OCI-LY1 (cell line): ENCODE measurements around the gene CHRDL1.

Experiments
- H2AFZ ChIP-seq: fragments of 200-600 bp; sonication (generic), shearing (Covaris generic); 2 replicates; pipeline ENCODE4 v1.6.0; 2014; ENCODE audit warnings: antibody characterized with exemption, mild to moderate bottlenecking, low read length
- H3F3A ChIP-seq: fragments of 200-600 bp; sonication (generic), shearing (Covaris generic); 2 replicates; pipeline ENCODE4 v1.6.0; 2014; ENCODE audit warnings: mild to moderate bottlenecking, antibody characterized with exemption, low read length, moderate library complexity; ENCODE audit not compliant: insufficient read depth
- H3K27ac ChIP-seq: fragments of 200-600 bp; sonication (generic); 2 replicates; pipeline ENCODE4 v1.5.1; 2014; ENCODE audit warnings: low read length, mixed run types, mild to moderate bottlenecking, low read depth; ENCODE audit not compliant: poor library complexity, severe bottlenecking
- H3K27me3 ChIP-seq: fragments of 200-600 bp; sonication (generic); 2 replicates; pipeline ENCODE4 v1.6.0; 2014; ENCODE audit warnings: antibody characterized with exemption, mild to moderate bottlenecking, low read length, moderate library complexity; ENCODE audit not compliant: insufficient read depth
- H3K36me3 ChIP-seq: fragments of 200-600 bp; sonication (generic); 2 replicates; pipeline ENCODE4 v1.6.1; 2014; ENCODE audit warnings: mild to moderate bottlenecking, antibody characterized with exemption, low read length, moderate library complexity, mixed read lengths; ENCODE audit not compliant: insufficient read depth
- H3K4me1 ChIP-seq: fragments of 200-600 bp; sonication (generic); 2 replicates; pipeline ENCODE4 v1.5.1; 2014; ENCODE audit warnings: mild to moderate bottlenecking, low read length, moderate library complexity; ENCODE audit not compliant: insufficient read depth, severe bottlenecking
- H3K4me2 ChIP-seq: fragments of 200-600 bp; sonication (generic), shearing (Covaris generic); 2 replicates; pipeline ENCODE4 v1.6.1; 2014; ENCODE audit warnings: low read length
- H3K4me3 ChIP-seq: fragments of 200-600 bp; sonication (generic); 2 replicates; pipeline ENCODE4 v1.5.1; 2014; ENCODE audit warnings: low read length, low read depth, mild to moderate bottlenecking, mixed read lengths; ENCODE audit not compliant: poor library complexity, severe bottlenecking
- H3K79me2 ChIP-seq: fragments of 200-600 bp; shearing (Covaris generic); 2 replicates; pipeline ENCODE4 v1.6.1; 2016; ENCODE audit warnings: mixed run types, low read length, mixed read lengths; ENCODE audit not compliant: insufficient read depth
- H3K9ac ChIP-seq: fragments of 200-600 bp; sonication (generic), shearing (Covaris generic); 2 replicates; pipeline ENCODE4 v1.6.1; 2014; ENCODE audit warnings: mild to moderate bottlenecking, low read length, mixed read lengths
- H3K9me2 ChIP-seq: fragments of 200-600 bp; sonication (generic), shearing (Covaris generic); 2 replicates; pipeline ENCODE4 v1.6.1; 2014; ENCODE audit warnings: low read depth, mild to moderate bottlenecking, low read length, mixed read lengths
- H3K9me3 ChIP-seq: fragments of 200-600 bp; shearing (Covaris generic); 2 replicates; pipeline ENCODE4 v1.6.1; 2014; ENCODE audit warnings: low read length, mixed read lengths
- H4K20me1 ChIP-seq: fragments of 200-600 bp; sonication (generic), shearing (Covaris generic); 2 replicates; pipeline ENCODE4 v1.6.0; 2016; ENCODE audit warnings: mild to moderate bottlenecking, low read length; ENCODE audit not compliant: insufficient read depth
- EZH2 ChIP-seq: fragments of 200-600 bp; sonication (generic), shearing (Covaris generic); IDR thresholded peaks from 2 replicates; pipeline ENCODE4 v1.8.0; 2017; ENCODE audit warnings: borderline replicate concordance, mixed run types, mild to moderate bottlenecking, antibody characterized with exemption, low read length, moderate library complexity, mixed read lengths
- TF ChIP-seq, protein P1 (sequence below): fragments of 200-600 bp; sonication (generic), shearing (Covaris generic); IDR thresholded peaks from 2 replicates; pipeline ENCODE4 v1.5.1; 2017; ENCODE audit warnings: mild to moderate bottlenecking, antibody characterized with exemption, low read length, moderate library complexity, mixed read lengths

Gene CHRDL1

DNA sequence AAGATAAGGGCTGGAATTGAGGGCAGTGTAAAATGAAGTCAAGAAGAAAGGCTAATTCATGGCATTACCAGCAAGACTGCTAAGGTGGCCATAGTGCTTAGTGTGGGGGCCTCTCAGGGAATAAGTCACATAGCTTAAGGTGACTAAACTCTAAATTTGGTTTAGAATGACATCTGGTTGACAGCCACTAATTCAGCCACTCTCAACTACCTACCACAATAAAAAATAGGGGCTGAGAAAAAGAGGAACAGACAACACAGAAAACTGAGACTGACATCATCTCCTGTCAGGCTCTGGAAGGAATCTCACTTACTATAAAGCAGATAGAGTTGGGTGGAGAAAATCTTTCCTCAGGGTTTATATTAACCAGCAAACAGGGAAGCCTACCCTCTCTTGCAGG is 96.9 kb downstream of the CHRDL1 start:
- H3K36me3 ChIP-seq, result no peaks in the 10 kb centered on the region
- no peaks in the 10 kb centered on the region for H3K9me2 ChIP-seq
- no peak for TF ChIP-seq EZH2
- TF ChIP-seq, protein P1, sequence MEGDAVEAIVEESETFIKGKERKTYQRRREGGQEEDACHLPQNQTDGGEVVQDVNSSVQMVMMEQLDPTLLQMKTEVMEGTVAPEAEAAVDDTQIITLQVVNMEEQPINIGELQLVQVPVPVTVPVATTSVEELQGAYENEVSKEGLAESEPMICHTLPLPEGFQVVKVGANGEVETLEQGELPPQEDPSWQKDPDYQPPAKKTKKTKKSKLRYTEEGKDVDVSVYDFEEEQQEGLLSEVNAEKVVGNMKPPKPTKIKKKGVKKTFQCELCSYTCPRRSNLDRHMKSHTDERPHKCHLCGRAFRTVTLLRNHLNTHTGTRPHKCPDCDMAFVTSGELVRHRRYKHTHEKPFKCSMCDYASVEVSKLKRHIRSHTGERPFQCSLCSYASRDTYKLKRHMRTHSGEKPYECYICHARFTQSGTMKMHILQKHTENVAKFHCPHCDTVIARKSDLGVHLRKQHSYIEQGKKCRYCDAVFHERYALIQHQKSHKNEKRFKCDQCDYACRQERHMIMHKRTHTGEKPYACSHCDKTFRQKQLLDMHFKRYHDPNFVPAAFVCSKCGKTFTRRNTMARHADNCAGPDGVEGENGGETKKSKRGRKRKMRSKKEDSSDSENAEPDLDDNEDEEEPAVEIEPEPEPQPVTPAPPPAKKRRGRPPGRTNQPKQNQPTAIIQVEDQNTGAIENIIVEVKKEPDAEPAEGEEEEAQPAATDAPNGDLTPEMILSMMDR, result no peak
- no peak overlapping the region for H3K27ac ChIP-seq
- no peaks in the 10 kb centered on the region for H3F3A ChIP-seq
- no peaks in the 10 kb centered on the region for H4K20me1 ChIP-seq
- H2AFZ ChIP-seq, result no peak overlapping the region
- no peaks in the 10 kb centered on the region for H3K27me3 ChIP-seq
- no peak overlapping the region for H3K4me3 ChIP-seq
- no peaks in the 10 kb centered on the region for H3K79me2 ChIP-seq
- H3K9ac ChIP-seq, result no peak overlapping the region
- no peaks in the 10 kb centered on the region for H3K9me3 ChIP-seq
- no peak overlapping the region for H3K4me2 ChIP-seq
- no peaks in the 10 kb centered on the region for H3K4me1 ChIP-seq

DNA sequence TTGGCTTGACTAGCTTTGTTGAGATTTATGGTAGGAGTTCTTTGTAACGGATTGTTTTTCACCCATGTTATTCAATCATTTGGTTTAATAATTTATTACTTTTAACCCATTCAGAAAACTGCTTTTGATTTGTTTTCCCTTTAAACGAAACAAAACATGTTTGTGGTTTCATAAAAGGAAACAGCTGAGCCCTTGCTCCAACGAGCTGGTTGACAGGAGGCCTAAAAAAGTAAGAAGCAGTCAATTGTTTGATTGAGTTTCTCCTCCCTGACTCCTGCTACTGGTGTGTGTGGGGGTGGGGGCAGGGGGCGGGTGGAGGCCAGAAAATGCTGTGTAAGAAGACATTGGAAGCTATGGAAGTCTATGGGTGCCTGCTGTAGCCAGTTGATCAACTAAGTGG is 102.8 kb downstream of the CHRDL1 start:
- no peak overlapping the region for H3K4me2 ChIP-seq
- H3K9me3 ChIP-seq, result no peaks in the 10 kb centered on the region
- TF ChIP-seq, protein P1, result no peak
- TF ChIP-seq EZH2, result no peak
- H3K4me3 ChIP-seq, result no peak overlapping the region
- H2AFZ ChIP-seq, result no peak overlapping the region
- H3K27ac ChIP-seq, result no peak overlapping the region
- no peaks in the 10 kb centered on the region for H3K4me1 ChIP-seq
- no peaks in the 10 kb centered on the region for H3K9me2 ChIP-seq
- no peaks in the 10 kb centered on the region for H3K79me2 ChIP-seq
- H3K27me3 ChIP-seq, result no peaks in the 10 kb centered on the region
- H4K20me1 ChIP-seq, result no peaks in the 10 kb centered on the region
- H3K36me3 ChIP-seq, result no peaks in the 10 kb centered on the region
- no peak overlapping the region for H3K9ac ChIP-seq
- H3F3A ChIP-seq, result no peaks in the 10 kb centered on the region

DNA sequence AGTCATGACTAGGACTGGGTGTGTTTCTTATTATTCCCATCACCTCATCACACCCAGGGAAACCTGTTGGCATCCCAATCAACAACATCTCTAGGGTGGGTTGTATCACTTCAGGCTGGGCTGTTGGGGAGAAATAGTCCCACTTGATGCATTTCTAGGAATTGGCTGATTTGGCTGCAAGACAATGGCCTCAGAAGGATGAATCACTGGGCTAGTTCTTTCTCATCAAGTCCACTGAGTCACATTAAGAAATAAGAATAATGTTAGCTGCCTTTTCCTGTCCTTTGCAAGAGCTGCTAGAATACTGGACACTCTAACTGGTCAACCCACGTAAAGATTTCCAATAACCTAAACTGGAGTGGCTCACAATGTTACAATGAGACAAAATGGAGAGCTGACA is 104.2 kb downstream of the CHRDL1 start:
- no peak overlapping the region for H3K27ac ChIP-seq
- H2AFZ ChIP-seq, result no peak overlapping the region
- TF ChIP-seq EZH2, result no peak
- TF ChIP-seq, protein P1, result no peak
- H3K36me3 ChIP-seq, result no peaks in the 10 kb centered on the region
- no peaks in the 10 kb centered on the region for H3K4me1 ChIP-seq
- H3K4me3 ChIP-seq, result no peak overlapping the region
- H4K20me1 ChIP-seq, result no peaks in the 10 kb centered on the region
- H3K27me3 ChIP-seq, result no peaks in the 10 kb centered on the region
- no peaks in the 10 kb centered on the region for H3K9me2 ChIP-seq
- H3K9ac ChIP-seq, result no peak overlapping the region
- no peaks in the 10 kb centered on the region for H3K79me2 ChIP-seq
- no peaks in the 10 kb centered on the region for H3K9me3 ChIP-seq
- H3K4me2 ChIP-seq, result no peak overlapping the region
- no peaks in the 10 kb centered on the region for H3F3A ChIP-seq
